Esophagus squamous epithelium (tissue), 5 donors: Measurements from ENCODE around the gene CIAO3. TPM values are rescaled to one million over a fixed set of nuclear protein-coding genes. Genes with fewer than 3 reads are reported as not detected.

Source experiments
- DNase-seq: peaks from one replicate; lab custom pipeline; 2025; lab: John Stamatoyannopoulos, UW
- H3K27ac ChIP-seq, 4 donors: fragments of 200-600 bp; sonication (generic); one replicate each; pipeline ENCODE4 v1.5.1; 2016 to 2019; ENCODE audit warnings: mild to moderate bottlenecking in 1 of 4
- H3K27me3 ChIP-seq, 4 donors: fragments of 200-600 bp; sonication (generic); 1 replicate in 3 of 4; 2 replicates in 1 of 4; pipeline versions ENCODE4 v1.5.1 to v1.6.0; 2017 to 2021; ENCODE audit warnings: antibody characterized with exemption in 1 of 4
- H3K36me3 ChIP-seq, 3 donors: fragments of 200-600 bp; sonication (generic); one replicate each; pipeline ENCODE4 v1.5.1; 2016 to 2019
- H3K4me1 ChIP-seq, 3 donors: fragments of 200-600 bp; sonication (generic); one replicate each; pipeline ENCODE4 v1.5.1; 2017 to 2019
- H3K4me3 ChIP-seq, 4 donors: fragments of 200-600 bp; sonication (generic); 1 replicate in 3 of 4; 2 replicates in 1 of 4; pipeline ENCODE4 v1.5.1; 2016 to 2019; ENCODE audit warnings: mild to moderate bottlenecking in 2 of 4, moderate library complexity in 1 of 4
- H3K9me3 ChIP-seq, 3 donors: fragments of 200-600 bp; sonication (generic); one replicate each; pipeline ENCODE4 v1.5.1; 2016 to 2019
- POLR2A ChIP-seq, 4 donors: fragments of 450-650 bp; IDR thresholded peaks; one replicate each; pipeline ENCODE4 v1.6.1; 2017; ENCODE audit warnings: antibody characterized with exemption in 4 of 4, mild to moderate bottlenecking in 4 of 4, moderate library complexity in 3 of 4
- WGBS, 2 donors: methylation state at CpG; one replicate each; pipeline ENCODE4 v1.1.5; 2018; 5-methylcytosine and 5-hydroxymethylcytosine counted together
- intact Hi-C: fragments of 100-400 bp; cut with DNase I; formaldehyde crosslinking; loops from one replicate; pipeline ENCODE4 v1.15.0; 2022
- total RNA-seq, 4 donors: library from RNA; depleted of rRNA; stranded (reverse); fragments of >200 nt; gene quantifications; one replicate each; pipeline ENCODE4 v1.1.0, GENCODE V29; 2016
- TF ChIP-seq, protein P1 (sequence below), 6 experiments: fragments of 450-650 bp in 4 of 6; fragments of 200-600 bp in 2 of 6; sonication (generic) in 2 of 6; IDR thresholded peaks; one replicate each; pipeline ENCODE4 v1.5.1; 2016 to 2019; ENCODE audit warnings: antibody characterized with exemption in 6 of 6, mild to moderate bottlenecking in 4 of 6, moderate library complexity in 4 of 6
- donor health status: DM: yes; HTN: yes; CAD: no.

CIAO3 gene
- total RNA-seq, 4 donors from 2014 or later: 29.7 to 34.5 (median 33.2) TPM

DNA sequence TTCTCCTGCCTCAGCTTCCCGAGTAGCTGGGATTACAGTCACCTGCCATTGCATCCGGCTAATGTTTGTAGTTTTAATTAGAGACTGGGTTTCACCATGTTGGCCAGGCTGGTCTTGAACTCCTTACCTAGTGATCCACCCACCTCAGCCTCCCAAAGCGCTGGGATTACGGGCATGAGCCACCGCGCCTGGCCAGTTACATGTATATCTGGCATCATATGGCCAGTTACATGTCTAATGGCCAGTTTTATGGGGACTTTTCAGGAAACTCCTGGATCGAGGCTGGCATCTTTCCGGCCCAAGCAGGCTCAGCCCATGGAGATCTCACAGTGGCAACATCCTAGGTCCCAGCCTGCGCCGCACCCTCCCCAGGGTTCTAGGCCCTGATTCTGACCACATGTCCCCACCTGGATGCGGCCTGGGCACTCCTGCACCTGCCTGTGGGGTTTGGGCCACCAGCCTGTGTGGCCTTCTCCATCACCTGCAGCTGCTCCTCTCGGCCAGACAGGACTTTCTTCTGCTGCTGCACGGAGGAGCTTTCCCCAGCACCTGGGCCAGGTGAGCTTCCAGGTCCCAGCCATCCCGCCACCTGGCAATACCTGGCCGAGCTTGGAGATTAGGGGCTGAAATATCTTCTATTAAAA is 1.3 kb upstream of the CIAO3 start:
- peaks cover 0 to 23% (median 8%) of the 10 kb centered on the region in 3 donors for H3K36me3 ChIP-seq
- no peak for DNase-seq
- no peak overlapping the region for H3K27ac ChIP-seq
- 84 to 87% methylated on average over 6 to 13 of the region's 15 CpGs for WGBS, 2 donors
- H3K4me3 ChIP-seq: no peak overlapping the region
- peaks cover 11 to 33% (median 15%) of the 10 kb centered on the region in 3 donors for H3K4me1 ChIP-seq
- intact Hi-C loops: no loop called here
- H3K9me3 ChIP-seq: no peaks in the 10 kb centered on the region
- H3K27me3 ChIP-seq: peaks cover 0 to 12% (median 0%) of the 10 kb centered on the region in 4 donors
- TF ChIP-seq, protein P1, sequence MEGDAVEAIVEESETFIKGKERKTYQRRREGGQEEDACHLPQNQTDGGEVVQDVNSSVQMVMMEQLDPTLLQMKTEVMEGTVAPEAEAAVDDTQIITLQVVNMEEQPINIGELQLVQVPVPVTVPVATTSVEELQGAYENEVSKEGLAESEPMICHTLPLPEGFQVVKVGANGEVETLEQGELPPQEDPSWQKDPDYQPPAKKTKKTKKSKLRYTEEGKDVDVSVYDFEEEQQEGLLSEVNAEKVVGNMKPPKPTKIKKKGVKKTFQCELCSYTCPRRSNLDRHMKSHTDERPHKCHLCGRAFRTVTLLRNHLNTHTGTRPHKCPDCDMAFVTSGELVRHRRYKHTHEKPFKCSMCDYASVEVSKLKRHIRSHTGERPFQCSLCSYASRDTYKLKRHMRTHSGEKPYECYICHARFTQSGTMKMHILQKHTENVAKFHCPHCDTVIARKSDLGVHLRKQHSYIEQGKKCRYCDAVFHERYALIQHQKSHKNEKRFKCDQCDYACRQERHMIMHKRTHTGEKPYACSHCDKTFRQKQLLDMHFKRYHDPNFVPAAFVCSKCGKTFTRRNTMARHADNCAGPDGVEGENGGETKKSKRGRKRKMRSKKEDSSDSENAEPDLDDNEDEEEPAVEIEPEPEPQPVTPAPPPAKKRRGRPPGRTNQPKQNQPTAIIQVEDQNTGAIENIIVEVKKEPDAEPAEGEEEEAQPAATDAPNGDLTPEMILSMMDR (IDR thresholded peaks at IDR 0.05): no peak
- TF ChIP-seq POLR2A (IDR thresholded peaks at IDR 0.05): no peak

DNA sequence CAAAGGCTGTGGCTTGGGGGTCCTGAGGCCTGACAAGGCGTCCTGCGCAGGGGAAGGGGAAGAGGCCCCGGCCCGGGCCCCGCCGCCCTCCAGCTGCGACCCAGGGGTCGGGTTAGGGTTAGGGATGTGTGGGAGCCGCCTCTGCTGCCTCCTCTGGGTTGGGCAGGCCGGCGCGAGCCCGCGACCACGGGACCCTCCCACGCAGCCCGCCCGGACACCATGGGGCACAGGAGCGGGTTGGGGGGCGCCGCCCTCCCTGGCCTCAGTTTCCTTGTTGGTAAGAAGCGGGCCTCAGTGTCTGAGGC is 386 bp downstream of the CIAO3 start:
- TF ChIP-seq POLR2A (IDR thresholded peaks at IDR 0.05): no peak
- TF ChIP-seq, protein P1 (IDR thresholded peaks at IDR 0.05): no peak
- no peak for DNase-seq
- peaks cover 0 to 8% (median 0%) of the 10 kb centered on the region in 4 donors for H3K27me3 ChIP-seq
- H3K9me3 ChIP-seq: no peaks in the 10 kb centered on the region
- peak overlapping the region; percentile 54 to 91 (median 90) for H3K27ac ChIP-seq
- peaks cover 11 to 33% (median 15%) of the 10 kb centered on the region in 3 donors for H3K4me1 ChIP-seq
- intact Hi-C loops: no loop called here
- peak overlapping the region; percentile 72 to 99 (median 95) for H3K4me3 ChIP-seq
- H3K36me3 ChIP-seq: peaks cover 15 to 40% (median 16%) of the 10 kb centered on the region in 3 donors
- WGBS, 2 donors: 0% methylated on average over 1 to 7 of the region's 22 CpGs

DNA sequence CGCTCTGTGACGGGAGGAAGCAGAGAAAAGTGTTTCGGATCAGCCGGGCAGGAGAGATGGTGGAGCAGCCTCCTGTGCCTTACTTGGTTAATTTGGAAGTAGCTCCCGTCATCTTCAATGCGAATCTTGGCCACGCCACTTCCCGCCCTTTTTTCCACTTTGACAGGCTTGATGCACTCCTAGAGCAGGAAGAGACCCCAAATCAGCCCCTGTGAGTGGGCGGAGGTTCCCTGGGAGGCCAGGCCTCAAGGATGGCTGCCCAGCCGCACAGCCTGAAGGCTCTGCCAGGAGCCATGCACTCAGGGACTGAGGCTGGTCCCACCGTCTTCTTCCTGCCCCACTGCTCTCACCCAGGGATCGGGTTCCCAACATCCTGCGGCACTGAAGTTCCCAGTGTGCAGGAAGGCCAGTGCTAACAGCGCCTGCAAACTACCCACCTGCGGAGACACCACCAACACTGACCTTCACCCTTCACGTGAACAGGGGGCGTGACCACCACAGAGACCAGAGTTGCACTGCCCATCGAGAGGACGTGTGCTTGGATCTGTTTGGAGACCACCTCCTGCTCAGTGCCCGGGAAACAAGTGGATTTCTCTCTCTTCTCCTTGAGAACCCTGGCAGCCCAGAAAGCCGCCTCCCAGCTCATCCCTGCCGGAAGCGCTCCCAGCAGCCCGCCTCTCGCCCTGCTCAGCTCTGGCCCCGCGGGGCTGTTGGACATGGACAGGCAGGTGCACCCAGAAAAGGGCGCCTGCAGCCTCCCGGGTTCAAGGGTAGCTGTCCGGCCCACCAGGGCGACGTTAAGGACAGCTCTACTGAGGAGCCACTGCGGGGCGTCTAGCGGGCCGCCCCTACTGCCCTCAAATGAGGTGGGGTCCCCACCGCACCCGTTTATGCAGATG is 988 bp downstream of the CIAO3 start:
- Histone ChIP-seq H3K27me3 (peaks cover 0 to 8% (median 0%) of the 10 kb centered on the region in 4 donors), H3K27ac (peak overlapping the region in 3 of 4 donors; percentile 89 to 91 (median 91)), H3K4me1 (peaks cover 11 to 33% (median 15%) of the 10 kb centered on the region in 3 donors), H3K9me3 (no peaks in the 10 kb centered on the region), H3K4me3 (peak overlapping the region; percentile 72 to 99 (median 95)), H3K36me3 (peaks cover 18 to 46% (median 19%) of the 10 kb centered on the region in 3 donors)
- intact Hi-C loops: no loop called here
- WGBS, 2 donors: 93% methylated on average over 4 to 8 of the region's 38 CpGs
- TF ChIP-seq, protein P1 (IDR thresholded peaks at IDR 0.05): no peak
- TF ChIP-seq POLR2A (IDR thresholded peaks at IDR 0.05): no peak
- DNase-seq: no peak

DNA sequence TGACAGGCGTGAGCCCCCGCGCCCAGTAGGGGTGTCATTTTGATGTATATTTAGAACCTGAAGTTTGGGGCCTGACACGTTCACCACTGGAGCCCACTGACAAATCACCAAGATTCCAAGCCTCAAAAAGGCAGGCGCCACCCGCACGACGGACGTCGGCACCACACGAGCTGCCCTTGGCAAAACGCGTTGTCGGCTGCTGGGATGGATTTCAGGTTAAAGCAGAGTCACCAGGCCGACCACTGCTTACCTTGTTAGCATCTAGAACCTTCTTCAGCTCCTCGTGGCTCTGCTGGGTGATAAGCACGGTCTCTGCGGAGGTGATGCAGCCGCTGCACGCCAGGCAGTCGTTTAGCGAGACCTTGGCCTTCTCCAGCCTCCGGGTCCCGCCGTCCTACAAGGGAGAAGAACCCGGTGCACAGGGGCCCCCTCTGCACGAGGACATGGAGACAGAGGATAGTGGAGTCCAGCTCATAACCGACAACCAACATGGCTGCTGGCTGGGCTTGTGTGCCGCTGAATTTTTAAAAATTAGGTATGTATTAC is 3.8 kb downstream of the CIAO3 start:
- intact Hi-C loops: no loop called here
- DNase-seq: no peak
- 94% methylated on average over 14 to 22 of the region's 29 CpGs for WGBS, 2 donors
- Histone ChIP-seq H3K27me3 (no peaks in the 10 kb centered on the region), H3K9me3 (no peaks in the 10 kb centered on the region), H3K4me1 (peaks cover 11 to 33% (median 15%) of the 10 kb centered on the region in 3 donors), H3K4me3 (no peak overlapping the region), H3K27ac (no peak overlapping the region), H3K36me3 (peaks cover 35 to 74% (median 35%) of the 10 kb centered on the region in 3 donors)
- TF ChIP-seq, protein P1 (IDR thresholded peaks at IDR 0.05): no peak
- TF ChIP-seq POLR2A (IDR thresholded peaks at IDR 0.05): no peak
